Measurements from ENCODE around the gene CYP2A6.

The CYP2A6 gene

DNA sequence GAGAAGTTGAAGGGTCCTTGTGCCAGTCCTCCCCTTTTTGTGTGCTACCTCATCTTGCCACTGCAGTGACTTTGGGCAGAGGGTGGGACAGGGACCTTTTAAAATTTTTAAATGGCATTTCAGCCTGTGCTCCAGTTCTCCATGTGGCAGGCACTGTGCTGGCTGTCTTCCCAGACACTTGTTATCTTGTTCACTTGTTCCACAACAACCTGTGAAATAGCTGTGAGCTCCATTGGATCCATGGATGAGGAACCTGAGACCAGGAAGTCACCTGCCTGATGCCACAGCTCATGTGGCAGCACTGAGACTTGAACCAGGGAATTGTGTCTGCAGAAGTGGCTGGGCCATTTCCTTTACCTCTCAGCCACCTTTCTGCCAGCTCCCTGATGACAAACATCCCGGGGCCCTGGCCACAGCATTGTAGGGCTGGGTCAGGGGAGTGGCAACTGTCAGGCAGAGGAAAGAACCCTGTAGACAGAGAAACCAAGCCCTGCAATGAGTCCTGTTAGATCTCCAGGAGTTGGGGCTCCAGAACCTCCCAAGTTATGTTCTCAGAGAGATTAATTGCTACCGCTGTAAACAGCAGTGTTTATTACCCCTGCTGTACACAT, 44.9 kb downstream of the CYP2A6 start:
- no peak for DNase-seq (ENCODE audit: low spot score)

DNA sequence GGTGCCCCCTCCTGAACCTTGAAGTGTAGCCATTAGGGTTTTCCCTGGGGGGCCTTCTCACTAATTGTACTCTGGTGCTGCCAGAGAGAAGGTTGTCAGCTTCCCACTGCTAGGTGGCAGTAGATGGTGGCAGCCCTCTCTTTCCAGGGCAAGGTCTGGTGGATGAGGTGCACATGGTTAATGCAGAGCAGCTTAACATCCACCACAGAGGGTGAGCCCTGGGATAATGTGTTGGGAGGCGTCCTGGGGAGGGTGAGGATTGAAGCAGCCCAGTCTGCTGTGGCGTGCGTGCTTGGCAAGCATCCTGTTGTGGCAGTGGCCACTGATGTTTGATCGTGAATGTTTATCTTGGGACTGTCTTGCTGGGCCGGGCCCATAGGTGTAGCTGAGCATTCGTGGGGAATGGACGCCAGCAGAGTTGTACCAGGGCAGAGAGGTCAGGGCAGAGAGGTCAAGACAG, 45.4 kb downstream of the CYP2A6 start:
- peak overlapping the region; percentile 88 for H3K27ac ChIP-seq
- POLR2A ChIA-PET (ENCODE audit: low non-redundant PET) = interaction anchor here (0.5 kb wide), 2 partner anchors 12 to 36 kb away, joined by 3 read pairs; no protein-coding TSS in a partner anchor
- TF ChIP-seq, protein P1, sequence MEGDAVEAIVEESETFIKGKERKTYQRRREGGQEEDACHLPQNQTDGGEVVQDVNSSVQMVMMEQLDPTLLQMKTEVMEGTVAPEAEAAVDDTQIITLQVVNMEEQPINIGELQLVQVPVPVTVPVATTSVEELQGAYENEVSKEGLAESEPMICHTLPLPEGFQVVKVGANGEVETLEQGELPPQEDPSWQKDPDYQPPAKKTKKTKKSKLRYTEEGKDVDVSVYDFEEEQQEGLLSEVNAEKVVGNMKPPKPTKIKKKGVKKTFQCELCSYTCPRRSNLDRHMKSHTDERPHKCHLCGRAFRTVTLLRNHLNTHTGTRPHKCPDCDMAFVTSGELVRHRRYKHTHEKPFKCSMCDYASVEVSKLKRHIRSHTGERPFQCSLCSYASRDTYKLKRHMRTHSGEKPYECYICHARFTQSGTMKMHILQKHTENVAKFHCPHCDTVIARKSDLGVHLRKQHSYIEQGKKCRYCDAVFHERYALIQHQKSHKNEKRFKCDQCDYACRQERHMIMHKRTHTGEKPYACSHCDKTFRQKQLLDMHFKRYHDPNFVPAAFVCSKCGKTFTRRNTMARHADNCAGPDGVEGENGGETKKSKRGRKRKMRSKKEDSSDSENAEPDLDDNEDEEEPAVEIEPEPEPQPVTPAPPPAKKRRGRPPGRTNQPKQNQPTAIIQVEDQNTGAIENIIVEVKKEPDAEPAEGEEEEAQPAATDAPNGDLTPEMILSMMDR (conservative IDR thresholded peaks at IDR 0.05; ENCODE audit: low read depth) = no peak
- CTCF ChIA-PET = interaction anchor here (1.0 kb wide), 1 partner anchor 15 kb away, joined by 3 read pairs; no protein-coding TSS in a partner anchor
- DNase-seq (ENCODE audit: low spot score) = no peak

More for the DNA sequence above, 44.9 kb downstream of the CYP2A6 start:
- CTCF ChIA-PET = no interaction called here
- POLR2A ChIA-PET (ENCODE audit: low non-redundant PET) = interaction anchor here (0.5 kb wide), 2 partner anchors 11 to 35 kb away, joined by 3 read pairs; no protein-coding TSS in a partner anchor
- TF ChIP-seq, protein P1 (conservative IDR thresholded peaks at IDR 0.05; ENCODE audit: low read depth) = no peak
- peak overlapping the region; percentile 88 for H3K27ac ChIP-seq

DNA sequence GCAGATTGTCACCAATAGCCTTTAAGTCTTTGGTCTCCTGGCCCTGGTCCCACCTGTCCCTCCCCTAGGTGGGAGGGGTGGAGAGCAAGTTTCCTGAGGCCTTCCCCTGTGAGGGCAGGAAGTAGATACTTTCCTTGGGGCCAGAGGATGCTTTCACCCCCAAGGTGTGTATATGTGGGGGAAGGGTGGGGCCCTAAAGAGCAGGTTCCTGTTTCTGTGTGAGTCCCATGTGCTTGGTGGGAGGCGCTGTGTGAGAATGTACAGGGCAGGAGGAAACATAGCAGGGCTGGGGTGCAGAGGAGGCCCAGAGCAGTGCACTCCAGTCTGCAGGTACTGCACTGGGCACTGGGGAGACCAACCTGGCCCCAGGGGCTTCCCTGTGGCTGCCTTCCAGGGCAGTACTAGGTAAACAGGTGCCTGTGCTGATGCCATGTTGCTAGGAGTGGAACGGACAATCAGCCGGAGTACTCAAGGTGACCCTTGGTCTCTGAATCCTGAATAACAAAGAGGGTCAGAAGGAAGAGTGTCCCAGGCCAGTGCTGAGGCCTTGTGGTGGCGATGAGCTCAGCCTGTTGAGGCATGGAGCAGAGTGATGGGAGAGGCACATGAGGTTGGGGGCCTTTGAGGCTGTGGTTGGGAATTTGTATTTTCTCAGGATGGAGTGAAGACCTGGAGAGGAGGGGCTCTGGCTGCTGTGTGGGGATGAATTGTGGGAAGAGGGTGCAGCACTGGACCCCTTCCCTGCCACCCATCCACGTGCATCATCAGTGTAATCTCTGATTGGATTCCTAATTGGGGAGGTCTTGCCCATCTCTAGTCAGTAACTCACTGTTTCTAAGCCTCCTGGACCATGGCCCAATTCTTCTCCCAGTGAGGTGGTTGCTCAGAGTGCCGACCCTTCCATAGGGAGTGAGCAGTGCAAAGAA, 46.1 kb downstream of the CYP2A6 start:
- DNase-seq (ENCODE audit: low spot score) = no peak
- TF ChIP-seq, protein P1 (conservative IDR thresholded peaks at IDR 0.05; ENCODE audit: low read depth) = no peak
- H3K27ac ChIP-seq = peak overlapping the region; percentile 88
- ChIA-PET CTCF (interaction anchor here (1.0 kb wide), 1 partner anchor 16 kb away, joined by 3 read pairs; no protein-coding TSS in a partner anchor), POLR2A (ENCODE audit: low non-redundant PET) (no interaction called here)

DNA sequence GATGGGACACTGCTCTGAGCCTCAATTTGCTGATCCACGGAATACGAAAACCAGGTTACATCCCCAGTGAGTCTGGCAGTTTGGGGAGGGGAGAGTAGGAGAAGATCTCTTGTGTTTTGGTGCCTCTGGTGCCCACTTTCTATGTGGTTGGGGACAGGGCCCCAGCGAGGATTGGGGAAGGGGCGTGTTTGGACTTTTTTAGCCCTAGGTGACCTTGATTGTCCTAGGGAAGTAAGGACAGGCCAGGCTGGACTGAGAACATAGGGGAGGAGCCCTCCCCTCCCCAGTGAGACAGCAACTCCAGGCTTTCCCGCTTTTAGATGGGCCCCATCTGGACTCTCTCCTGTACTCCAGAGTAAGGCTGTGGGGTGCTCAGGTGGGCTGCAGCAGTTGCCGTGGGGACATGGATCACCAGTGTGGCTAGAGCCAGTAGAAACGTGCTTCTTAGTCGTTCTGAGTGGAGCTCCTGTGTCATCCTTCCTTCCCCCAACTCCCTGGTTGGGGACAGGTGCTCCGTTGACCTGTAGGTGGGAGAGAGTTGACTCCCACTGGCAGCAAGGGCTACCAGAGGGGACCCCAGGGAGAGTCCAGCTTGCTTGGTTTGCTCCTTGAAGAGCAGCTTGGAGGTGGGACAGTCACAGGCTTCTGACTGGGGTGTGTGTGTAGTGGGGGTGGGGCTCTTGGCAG, 46.9 kb downstream of the CYP2A6 start:
- no peak for DNase-seq (ENCODE audit: low spot score)
- H3K27ac ChIP-seq = peak overlapping the region; percentile 88
- TF ChIP-seq, protein P1 (conservative IDR thresholded peaks at IDR 0.05; ENCODE audit: low read depth) = no peak
- ChIA-PET CTCF (no interaction called here), POLR2A (ENCODE audit: low non-redundant PET) (no interaction called here)

DNA sequence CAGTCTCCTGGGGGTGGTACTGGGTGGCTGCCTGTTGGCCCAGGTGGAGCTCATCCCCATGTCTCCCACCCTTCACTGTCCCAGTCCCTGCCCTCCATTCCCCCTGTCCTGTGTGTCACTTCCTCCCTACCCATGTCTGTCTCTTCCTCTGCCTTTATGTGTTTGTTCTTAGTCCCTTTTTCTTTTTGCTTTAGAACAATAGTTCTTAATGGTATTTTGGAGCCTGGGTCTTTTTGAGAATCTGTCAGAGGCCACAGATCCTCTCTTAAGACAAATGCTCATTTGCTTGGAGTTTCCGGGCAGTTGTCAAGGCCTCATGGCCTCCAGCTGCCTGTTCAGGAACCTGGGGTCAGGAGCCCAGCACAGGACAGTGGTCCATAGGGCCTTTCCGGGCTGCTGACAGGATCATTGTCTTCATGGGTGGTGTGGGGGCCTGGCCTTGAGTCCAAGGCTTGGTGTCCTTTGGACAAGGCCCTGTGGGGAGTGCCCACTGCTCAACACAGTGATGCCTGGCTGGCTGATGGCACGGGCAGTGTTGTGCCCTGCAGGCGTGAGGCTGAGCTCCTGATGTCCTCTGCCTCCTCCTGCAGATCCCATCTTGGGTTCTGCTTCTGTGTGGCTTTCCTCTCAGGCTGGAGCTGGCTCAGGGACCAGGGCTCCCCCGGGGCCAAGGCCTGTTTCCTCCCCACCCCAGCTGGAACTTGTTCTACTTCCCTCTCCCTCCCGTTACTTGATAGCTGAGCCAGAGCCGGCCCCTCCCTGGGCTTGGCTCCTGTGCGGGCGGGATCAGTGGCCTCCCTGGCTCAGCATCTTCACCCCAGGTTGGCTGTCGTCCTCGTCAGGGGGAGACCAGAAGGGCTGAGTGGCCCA, 47.7 kb downstream of the CYP2A6 start:
- CTCF ChIA-PET = interaction anchor here (0.5 kb wide), 1 partner anchor 17 kb away, joined by 5 read pairs; no protein-coding TSS in a partner anchor
- no peak for DNase-seq (ENCODE audit: low spot score)

More for the DNA sequence above, 47.7 kb downstream of the CYP2A6 start:
- POLR2A ChIA-PET (ENCODE audit: low non-redundant PET) = interaction anchor here (0.6 kb wide), 1 partner anchor 157 kb away, joined by 4 read pairs; no protein-coding TSS in a partner anchor
- peak overlapping the region; percentile 88 for H3K27ac ChIP-seq
- TF ChIP-seq, protein P1 (conservative IDR thresholded peaks at IDR 0.05; ENCODE audit: low read depth) = no peak
